K562 (cell line): ENCODE measurements around the gene TKTL1. TPM values are rescaled to one million over a fixed set of nuclear protein-coding genes. Genes with fewer than 3 reads are reported as not detected.

Experiments
- ATAC-seq: fragments of 200-7000 bp; cut with Tn5 transposase; 3 replicates; pipeline ENCODE4 v1.9.1; 2020; ENCODE audit warnings: moderate library complexity
- BruUV-seq: library from RNA; stranded (reverse); fragments of 400-500 nt; replicated peaks from 2 replicates; lab custom pipeline; 2021; lab: Mats Ljungman, UMichigan
- CTCF ChIA-PET: fragments of 300-600 bp; formaldehyde crosslinking; extraction: SDS; loops from one replicate; lab custom pipeline; 2021; ENCODE audit warnings: low intra/inter-chr PET ratio; lab: Yijun Ruan, JAX
- POLR2A ChIA-PET: fragments of 300-600, 350-650 bp; sonication (Branson Sonifier 250); formaldehyde crosslinking; extraction: SDS; loops from one replicate; lab custom pipeline; 2021; ENCODE audit warnings: antibody characterized with exemption, inconsistent platforms; lab: Yijun Ruan, JAX
- DNase-seq, 4 experiments: peaks; one replicate each; pipeline versions ENCODE4 v3.0.0 to v3.0.0-alpha.2; 2011 to 2018; ENCODE audit warnings: low spot score in 3 of 4, mixed read lengths in 3 of 4; ENCODE audit errors: extremely low read depth in 1 of 4
- FAIRE-seq: peaks from 2 replicates; lab custom pipeline; 2011; peaks lifted over from hg19 to GRCh38; lab: Jason Lieb, UNC
- H2AFZ ChIP-seq: 2 replicates; pipeline ENCODE4 v1.6.0; 2011; ENCODE audit warnings: low read depth, low read length, control low read depth, inconsistent platforms
- H3K27ac ChIP-seq: fragments of 200-600 bp; 3 replicates; pipeline ENCODE4 v1.8.0; 2011; ENCODE audit warnings: low read depth, mild to moderate bottlenecking, control low read depth, inconsistent platforms, low read length, moderate library complexity, mixed read lengths; ENCODE audit errors: extremely low read depth
- H3K27me3 ChIP-seq, 2 experiments: fragments of 300-600 bp in 1 of 2; 2 replicates in 1 of 2; 3 replicates in 1 of 2; pipeline versions ENCODE4 v1.6.0 to v1.8.0; 2011; ENCODE audit warnings: inconsistent platforms in 2 of 2, low read length in 2 of 2, mild to moderate bottlenecking in 1 of 2, mixed read lengths in 1 of 2, moderate library complexity in 1 of 2; ENCODE audit not compliant: control insufficient read depth in 2 of 2, insufficient read depth in 2 of 2
- H3K36me3 ChIP-seq: fragments of 300-600 bp; 3 replicates; pipeline ENCODE4 v1.8.0; 2011; ENCODE audit warnings: mild to moderate bottlenecking, low read length, inconsistent platforms; ENCODE audit not compliant: control insufficient read depth, insufficient read depth
- H3K4me1 ChIP-seq, 2 experiments: fragments of 200-600 bp in 1 of 2; replicated peaks in 1 of 2; 2 replicates in 1 of 2; 3 replicates in 1 of 2; pipeline versions ENCODE4 v1.5.1 to v1.8.0; 2011; ENCODE audit warnings: inconsistent platforms in 2 of 2, low read length in 2 of 2, mild to moderate bottlenecking in 1 of 2, mixed read lengths in 1 of 2, moderate library complexity in 1 of 2; ENCODE audit not compliant: control insufficient read depth in 2 of 2, insufficient read depth in 2 of 2
- H3K4me2 ChIP-seq: 2 replicates; pipeline ENCODE4 v1.6.1; 2011; ENCODE audit warnings: low read length, control low read depth, inconsistent platforms, mixed read lengths; ENCODE audit not compliant: insufficient read depth
- H3K4me3 ChIP-seq: fragments of 200-600 bp; sonication (generic), shearing (Covaris generic); 2 replicates; pipeline ENCODE4 v1.5.1; 2016; ENCODE audit warnings: control low read depth, inconsistent platforms
- H3K79me2 ChIP-seq: fragments of 200-600 bp; 3 replicates; pipeline ENCODE4 v1.8.0; 2011; ENCODE audit warnings: low read length, inconsistent platforms; ENCODE audit not compliant: control insufficient read depth, insufficient read depth
- H3K9ac ChIP-seq, 2 experiments: 2 replicates each; pipeline versions ENCODE4 v1.6.0 to v1.6.1; 2011; ENCODE audit warnings: low read depth in 2 of 2, low read length in 2 of 2, control low read depth in 1 of 2, inconsistent platforms in 1 of 2, mild to moderate bottlenecking in 1 of 2, mixed read lengths in 1 of 2; ENCODE audit not compliant: insufficient read depth in 1 of 2
- H3K9me1 ChIP-seq: one replicate; pipeline ENCODE4 v1.6.0; 2011; ENCODE audit warnings: inconsistent platforms, mild to moderate bottlenecking, low read length, moderate library complexity; ENCODE audit not compliant: control insufficient read depth, insufficient read depth
- H3K9me3 ChIP-seq: replicated peaks from 2 replicates; pipeline ENCODE4 v1.5.1; 2011; ENCODE audit warnings: low read depth, low read length, inconsistent platforms; ENCODE audit not compliant: control insufficient read depth, insufficient read depth
- H4K20me1 ChIP-seq: replicated peaks from 2 replicates; pipeline ENCODE4 v1.6.1; 2011; ENCODE audit warnings: low read length, inconsistent platforms, mixed read lengths; ENCODE audit not compliant: control insufficient read depth, insufficient read depth
- BRD4 ChIP-seq: fragments of 200-600 bp; sonication (generic); IDR thresholded peaks from 2 replicates; pipeline ENCODE4 v1.6.1; 2017; ENCODE audit warnings: inconsistent platforms
- ELF2 ChIP-seq: fragments of 250-450 bp; sonication (Bioruptor Pico); IDR thresholded peaks from 2 replicates; pipeline ENCODE4 v1.5.0; 2021; ENCODE audit warnings: mild to moderate bottlenecking
- FOXP1 ChIP-seq: sonication (generic); formaldehyde crosslinking; IDR thresholded peaks from 2 replicates; pipeline ENCODE4 v1.8.0; 2022; ENCODE audit warnings: mild to moderate bottlenecking, missing genetic modification reagents
- NR2C2 ChIP-seq, 2 experiments: fragments of 200-800 bp in 1 of 2; sonication (Bioruptor generic) in 1 of 2; sonication (generic) in 1 of 2; formaldehyde crosslinking in 1 of 2; IDR thresholded peaks; 2 replicates each; pipeline versions ENCODE4 v1.6.1 to v1.8.0; 2016 to 2022; ENCODE audit warnings: mild to moderate bottlenecking in 1 of 2, missing compliant biosample characterization in 1 of 2, missing genetic modification characterization in 1 of 2, missing genetic modification reagents in 1 of 2
- PPARD ChIP-seq: fragments of 250-450 bp; sonication (Bioruptor Pico); IDR thresholded peaks from 2 replicates; pipeline ENCODE4 v1.8.0; 2022; ENCODE audit warnings: inconsistent platforms, mild to moderate bottlenecking, moderate library complexity
- STAT5B ChIP-seq: fragments of 250-450 bp; sonication (Bioruptor Pico); IDR thresholded peaks from 2 replicates; pipeline ENCODE4 v1.8.0; 2021; ENCODE audit warnings: mild to moderate bottlenecking, inconsistent platforms
- TSC22D4 ChIP-seq: fragments of 450-650 bp; IDR thresholded peaks from 2 replicates; pipeline ENCODE4 v1.6.1; 2016; ENCODE audit warnings: missing genetic modification characterization, missing biosample characterization, control low read depth
- WGBS: fragments of 100-300 bp; shearing (Covaris generic); methylation state at CpG from one replicate; pipeline ENCODE4 v1.1.6; 2016; ENCODE audit warnings: low coverage, mixed read lengths; ENCODE audit not compliant: insufficient coverage; ENCODE audit errors: missing lambda C conversion rate; 5-methylcytosine and 5-hydroxymethylcytosine counted together
- in situ Hi-C: fragments of 300-500 bp; cut with MboI; formaldehyde crosslinking; loops from 4 replicates; pipeline ENCODE4 v1.15.0; 2018; ENCODE audit warnings: inconsistent platforms, mixed read lengths
- intact Hi-C: fragments of 100-400 bp; cut with micrococcal nuclease; formaldehyde crosslinking; loops from 2 replicates; pipeline ENCODE4 v1.14.2; 2022
- polyA plus RNA-seq, 8 experiments: library from polyadenylated mRNA; depleted of rRNA in 4 of 8; stranded (reverse) in 5 of 8; unstranded in 3 of 8; fragments of >200 nt; fragmentation: Nextera tagmentation in 2 of 8; fragmentation: Illumina TruSeq in 1 of 8; extraction: Ambion mirVana in 2 of 8; extraction: Trizol in 1 of 8; gene quantifications; 2 replicates each; pipeline versions ENCODE4 v1.2.1 to v1.2.3, GENCODE V29; 2011 to 2014; ENCODE audit warnings: inconsistent platforms in 1 of 8, missing spikeins in 1 of 8
- total RNA-seq, 7 experiments: library from RNA; depleted of rRNA in 6 of 7; stranded (reverse); fragments of >200 nt in 6 of 7; fragmentation: Illumina TruSeq in 2 of 7; extraction: Trizol in 2 of 7; gene quantifications; 2 replicates each; pipeline versions ENCODE4 v1.2.1 to v1.2.3, GENCODE V29; 2011 to 2021; ENCODE audit warnings: low replicate concordance in 1 of 7
- TF ChIP-seq, protein P1 (sequence below): fragments of 450-650 bp; formaldehyde crosslinking; IDR thresholded peaks from 2 replicates; pipeline ENCODE4 v1.4.0; 2022; ENCODE audit warnings: missing genetic modification characterization
- TF ChIP-seq, protein P2 (sequence below): fragments of 250-450 bp; sonication (Bioruptor Pico); IDR thresholded peaks from 2 replicates; pipeline ENCODE4 v1.8.0; 2021; ENCODE audit warnings: moderate library complexity, mild to moderate bottlenecking, inconsistent platforms
- TF ChIP-seq, protein P3 (sequence below): sonication (generic); formaldehyde crosslinking; IDR thresholded peaks from 2 replicates; pipeline ENCODE4 v1.8.0; 2022; ENCODE audit warnings: mild to moderate bottlenecking, missing genetic modification reagents
- TF ChIP-seq, protein P4 (sequence below): fragments of 450-650 bp; IDR thresholded peaks from 2 replicates; pipeline ENCODE4 v1.7.0; 2016; ENCODE audit warnings: borderline replicate concordance

Gene TKTL1
- total and polyA plus RNA-seq, 9 of the 15 experiments (the other 6 are each of a cell fraction or from before 2014, with no cell fraction given) = 0.18 to 0.71 (median 0.38) TPM

DNA sequence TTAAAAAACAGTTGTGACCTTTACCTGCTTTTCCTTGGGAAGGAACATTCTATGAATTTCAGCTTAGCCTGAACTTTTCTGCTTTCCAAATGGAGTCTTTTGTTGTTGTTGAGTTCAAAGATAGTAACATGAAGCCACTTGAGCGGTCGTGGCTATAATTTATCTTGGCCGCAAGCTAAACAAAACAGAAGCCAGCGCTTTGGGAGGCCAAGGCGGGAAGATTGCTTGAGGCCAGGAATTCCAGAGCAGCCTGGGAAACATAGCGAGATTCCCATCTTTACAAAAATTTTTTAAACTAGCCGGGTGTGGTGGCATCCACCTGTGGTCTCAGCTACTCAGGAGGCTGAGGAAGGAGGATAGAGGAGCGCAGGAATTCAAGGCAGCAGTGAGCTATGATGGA, 29.9 kb downstream of the TKTL1 start:
- H3K79me2 ChIP-seq = no peaks in the 10 kb centered on the region
- H3K4me3 ChIP-seq = no peak overlapping the region
- H3K27me3 ChIP-seq = peaks cover 36 to 73% of the 10 kb centered on the region in 2 experiments
- H3K36me3 ChIP-seq = no peaks in the 10 kb centered on the region
- no peak overlapping the region for H3K27ac ChIP-seq
- FAIRE-seq (no peak), DNase-seq (no peak), ATAC-seq (no peak)
- H3K9ac ChIP-seq = no peak overlapping the region
- H3K9me1 ChIP-seq = no peaks in the 10 kb centered on the region
- intact Hi-C loops (no loop called here), in situ Hi-C loops (no loop called here)
- no peak overlapping the region for H2AFZ ChIP-seq
- no peaks in the 10 kb centered on the region for H3K9me3 ChIP-seq
- WGBS = 9% methylated on average over 8 of the region's 8 CpGs
- H4K20me1 ChIP-seq = no peaks in the 10 kb centered on the region
- H3K4me1 ChIP-seq = no peaks in the 10 kb centered on the region; a peak in 1 of 5 replicates
- no peak overlapping the region for H3K4me2 ChIP-seq
- CTCF ChIA-PET = no interaction called here
- POLR2A ChIA-PET = interaction anchor here (0.6 to 1.8 kb wide), 3 partner anchors 11 to 94 kb away, joined by 3 to 5 read pairs (median 4); partner anchors contain the start of gene RPL10
- no TSS peak for BruUV-seq
- TF ChIP-seq STAT5B (no peak), FOXP1 (CRISPR knock-in tag) (no peak), NR2C2 (CRISPR knock-in tag; IDR thresholded peaks at IDR 0.05) (no peak), NR2C2 (tag; IDR thresholded peaks at IDR 0.05) (no peak), BRD4 (no peak), PPARD (no peak), TSC22D4 (tag) (no peak), ELF2 (CRISPR knock-in tag) (no peak)
- TF ChIP-seq, protein P1, sequence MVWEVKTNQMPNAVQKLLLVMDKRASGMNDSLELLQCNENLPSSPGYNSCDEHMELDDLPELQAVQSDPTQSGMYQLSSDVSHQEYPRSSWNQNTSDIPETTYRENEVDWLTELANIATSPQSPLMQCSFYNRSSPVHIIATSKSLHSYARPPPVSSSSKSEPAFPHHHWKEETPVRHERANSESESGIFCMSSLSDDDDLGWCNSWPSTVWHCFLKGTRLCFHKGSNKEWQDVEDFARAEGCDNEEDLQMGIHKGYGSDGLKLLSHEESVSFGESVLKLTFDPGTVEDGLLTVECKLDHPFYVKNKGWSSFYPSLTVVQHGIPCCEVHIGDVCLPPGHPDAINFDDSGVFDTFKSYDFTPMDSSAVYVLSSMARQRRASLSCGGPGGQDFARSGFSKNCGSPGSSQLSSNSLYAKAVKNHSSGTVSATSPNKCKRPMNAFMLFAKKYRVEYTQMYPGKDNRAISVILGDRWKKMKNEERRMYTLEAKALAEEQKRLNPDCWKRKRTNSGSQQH (CRISPR knock-in tag) = no peak
- TF ChIP-seq, protein P2, sequence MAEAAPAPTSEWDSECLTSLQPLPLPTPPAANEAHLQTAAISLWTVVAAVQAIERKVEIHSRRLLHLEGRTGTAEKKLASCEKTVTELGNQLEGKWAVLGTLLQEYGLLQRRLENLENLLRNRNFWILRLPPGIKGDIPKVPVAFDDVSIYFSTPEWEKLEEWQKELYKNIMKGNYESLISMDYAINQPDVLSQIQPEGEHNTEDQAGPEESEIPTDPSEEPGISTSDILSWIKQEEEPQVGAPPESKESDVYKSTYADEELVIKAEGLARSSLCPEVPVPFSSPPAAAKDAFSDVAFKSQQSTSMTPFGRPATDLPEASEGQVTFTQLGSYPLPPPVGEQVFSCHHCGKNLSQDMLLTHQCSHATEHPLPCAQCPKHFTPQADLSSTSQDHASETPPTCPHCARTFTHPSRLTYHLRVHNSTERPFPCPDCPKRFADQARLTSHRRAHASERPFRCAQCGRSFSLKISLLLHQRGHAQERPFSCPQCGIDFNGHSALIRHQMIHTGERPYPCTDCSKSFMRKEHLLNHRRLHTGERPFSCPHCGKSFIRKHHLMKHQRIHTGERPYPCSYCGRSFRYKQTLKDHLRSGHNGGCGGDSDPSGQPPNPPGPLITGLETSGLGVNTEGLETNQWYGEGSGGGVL (CRISPR knock-in tag) = no peak
- TF ChIP-seq, protein P3, sequence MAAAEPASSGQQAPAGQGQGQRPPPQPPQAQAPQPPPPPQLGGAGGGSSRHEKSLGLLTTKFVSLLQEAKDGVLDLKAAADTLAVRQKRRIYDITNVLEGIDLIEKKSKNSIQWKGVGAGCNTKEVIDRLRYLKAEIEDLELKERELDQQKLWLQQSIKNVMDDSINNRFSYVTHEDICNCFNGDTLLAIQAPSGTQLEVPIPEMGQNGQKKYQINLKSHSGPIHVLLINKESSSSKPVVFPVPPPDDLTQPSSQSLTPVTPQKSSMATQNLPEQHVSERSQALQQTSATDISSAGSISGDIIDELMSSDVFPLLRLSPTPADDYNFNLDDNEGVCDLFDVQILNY = no peak
- TF ChIP-seq, protein P4, sequence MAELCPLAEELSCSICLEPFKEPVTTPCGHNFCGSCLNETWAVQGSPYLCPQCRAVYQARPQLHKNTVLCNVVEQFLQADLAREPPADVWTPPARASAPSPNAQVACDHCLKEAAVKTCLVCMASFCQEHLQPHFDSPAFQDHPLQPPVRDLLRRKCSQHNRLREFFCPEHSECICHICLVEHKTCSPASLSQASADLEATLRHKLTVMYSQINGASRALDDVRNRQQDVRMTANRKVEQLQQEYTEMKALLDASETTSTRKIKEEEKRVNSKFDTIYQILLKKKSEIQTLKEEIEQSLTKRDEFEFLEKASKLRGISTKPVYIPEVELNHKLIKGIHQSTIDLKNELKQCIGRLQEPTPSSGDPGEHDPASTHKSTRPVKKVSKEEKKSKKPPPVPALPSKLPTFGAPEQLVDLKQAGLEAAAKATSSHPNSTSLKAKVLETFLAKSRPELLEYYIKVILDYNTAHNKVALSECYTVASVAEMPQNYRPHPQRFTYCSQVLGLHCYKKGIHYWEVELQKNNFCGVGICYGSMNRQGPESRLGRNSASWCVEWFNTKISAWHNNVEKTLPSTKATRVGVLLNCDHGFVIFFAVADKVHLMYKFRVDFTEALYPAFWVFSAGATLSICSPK = no peak
